ENCODE data around the gene KLC1. TPM values are rescaled to one million over a fixed set of nuclear protein-coding genes. Genes with fewer than 3 reads are reported as not detected.

KLC1 gene
- total and polyA plus RNA-seq, 2 of the 8 experiments (the other 6 are each of a cell fraction or from before 2014, with no cell fraction given), result 84.6 to 134 TPM

DNA sequence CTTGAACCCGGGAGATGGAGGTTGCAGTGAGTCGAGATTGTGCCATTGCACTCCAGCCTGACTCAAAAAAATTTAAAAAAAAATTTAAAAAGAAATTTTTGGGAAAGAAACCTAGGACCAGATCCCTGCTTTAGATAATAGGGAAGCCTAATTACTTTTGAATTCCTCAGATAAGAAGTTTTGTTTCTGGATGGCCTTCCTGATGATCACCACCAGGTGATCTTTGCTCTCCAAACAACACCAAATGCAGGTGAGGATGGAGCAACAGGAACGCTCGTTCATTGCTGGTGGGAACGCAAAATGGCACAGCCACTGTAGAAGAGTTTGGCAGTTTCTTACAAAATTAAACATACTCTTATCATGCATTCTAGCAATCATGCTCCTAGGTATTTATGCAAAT, 28.5 kb upstream of the KLC1 start:
- Histone ChIP-seq H3K4me3 (ENCODE audit: extremely low read depth in 1 of 4, insufficient read depth in 2 of 4, low read depth in 3 of 4, low read length in 4 of 4) (no peak overlapping the region), H2AFZ (ENCODE audit: low read length) (no peak overlapping the region), H3K23ac (ENCODE audit: insufficient read length) (no peak overlapping the region), H3K4me2 (ENCODE audit: insufficient read depth in 1 of 2, low read depth in 2 of 2, low read length in 2 of 2) (no peak overlapping the region), H3K9ac (replicated peaks in 1 of 4; ENCODE audit: extremely low read depth in 1 of 4, low read depth in 3 of 4, low read length in 3 of 4) (no peak overlapping the region), H3K18ac (ENCODE audit: extremely low read depth, low read length) (no peak overlapping the region), H2BK12ac (ENCODE audit: low read depth, low read length) (no peak overlapping the region), H3K4me1 (replicated peaks in 1 of 4; ENCODE audit: control insufficient read depth in 3 of 4, insufficient read depth in 4 of 4, low read length in 3 of 4) (no peaks in the 10 kb centered on the region), H3K36me3 (ENCODE audit: control insufficient read depth in 2 of 4, insufficient read depth in 4 of 4, low read length in 3 of 4) (no peaks in the 10 kb centered on the region), H4K91ac (replicated peaks; ENCODE audit: insufficient read length, low read length) (no peak overlapping the region), H2AK5ac (ENCODE audit: low read depth, low read length) (no peak overlapping the region), H3K79me2 (ENCODE audit: control insufficient read depth in 1 of 2, insufficient read depth in 2 of 2, low read length in 2 of 2) (no peaks in the 10 kb centered on the region), H3K27me3 (replicated peaks in 1 of 4; ENCODE audit: control insufficient read depth in 3 of 4, extremely low read depth in 1 of 4, insufficient read depth in 3 of 4, low read length in 3 of 4) (no peaks in the 10 kb centered on the region), H3K27ac (ENCODE audit: low read depth, low read length) (no peak overlapping the region), H3K79me1 (ENCODE audit: low read depth, low read length) (no peaks in the 10 kb centered on the region), H2BK15ac (ENCODE audit: low read length) (no peak overlapping the region), H4K5ac (ENCODE audit: insufficient read length, low read depth, low read length) (no peak overlapping the region), H3K23me2 (ENCODE audit: low read depth, low read length) (no peaks in the 10 kb centered on the region), H2BK20ac (ENCODE audit: low read length) (no peak overlapping the region), H2BK120ac (replicated peaks; ENCODE audit: low read depth, low read length) (no peak overlapping the region), H3K4ac (replicated peaks; ENCODE audit: insufficient read length, low read depth, low read length) (no peak overlapping the region), H3K56ac (replicated peaks; ENCODE audit: insufficient read length, low read depth, low read length) (no peak overlapping the region), H3K14ac (ENCODE audit: insufficient read length) (no peak overlapping the region), H4K8ac (ENCODE audit: extremely low read depth, insufficient read depth, low read length) (no peak overlapping the region), H3K9me3 (ENCODE audit: insufficient read depth in 2 of 2, low read depth in 1 of 2, low read length in 1 of 2) (no peaks in the 10 kb centered on the region), H2BK5ac (ENCODE audit: low read depth, low read length) (no peak overlapping the region), H4K20me1 (replicated peaks in 1 of 2; ENCODE audit: control insufficient read depth in 1 of 2, insufficient read depth in 2 of 2, low read length in 2 of 2) (no peaks in the 10 kb centered on the region)
- DNase-seq (ENCODE audit: low read depth in 1 of 2, low spot score in 2 of 2) (no peak), FAIRE-seq (no peak)
- POLR2A ChIA-PET (ENCODE audit: partially characterized antibody), result interaction anchor here (0.7 kb wide), 1 partner anchor 79 kb away, joined by 3 read pairs; no protein-coding TSS in a partner anchor
- CTCF ChIA-PET (ENCODE audit: partially characterized antibody), result no interaction called here
- TF ChIP-seq, protein P1, sequence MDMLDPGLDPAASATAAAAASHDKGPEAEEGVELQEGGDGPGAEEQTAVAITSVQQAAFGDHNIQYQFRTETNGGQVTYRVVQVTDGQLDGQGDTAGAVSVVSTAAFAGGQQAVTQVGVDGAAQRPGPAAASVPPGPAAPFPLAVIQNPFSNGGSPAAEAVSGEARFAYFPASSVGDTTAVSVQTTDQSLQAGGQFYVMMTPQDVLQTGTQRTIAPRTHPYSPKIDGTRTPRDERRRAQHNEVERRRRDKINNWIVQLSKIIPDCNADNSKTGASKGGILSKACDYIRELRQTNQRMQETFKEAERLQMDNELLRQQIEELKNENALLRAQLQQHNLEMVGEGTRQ (IDR thresholded peaks at IDR 0.05; ENCODE audit: low read length), result no peak
- TF ChIP-seq POU5F1 (IDR thresholded peaks at IDR 0.05; ENCODE audit: low read depth, low read length), result no peak
- TF ChIP-seq RBBP5 (IDR thresholded peaks at IDR 0.05; ENCODE audit: borderline replicate concordance, low read depth, low read length), result no peak
- TF ChIP-seq, protein P2, sequence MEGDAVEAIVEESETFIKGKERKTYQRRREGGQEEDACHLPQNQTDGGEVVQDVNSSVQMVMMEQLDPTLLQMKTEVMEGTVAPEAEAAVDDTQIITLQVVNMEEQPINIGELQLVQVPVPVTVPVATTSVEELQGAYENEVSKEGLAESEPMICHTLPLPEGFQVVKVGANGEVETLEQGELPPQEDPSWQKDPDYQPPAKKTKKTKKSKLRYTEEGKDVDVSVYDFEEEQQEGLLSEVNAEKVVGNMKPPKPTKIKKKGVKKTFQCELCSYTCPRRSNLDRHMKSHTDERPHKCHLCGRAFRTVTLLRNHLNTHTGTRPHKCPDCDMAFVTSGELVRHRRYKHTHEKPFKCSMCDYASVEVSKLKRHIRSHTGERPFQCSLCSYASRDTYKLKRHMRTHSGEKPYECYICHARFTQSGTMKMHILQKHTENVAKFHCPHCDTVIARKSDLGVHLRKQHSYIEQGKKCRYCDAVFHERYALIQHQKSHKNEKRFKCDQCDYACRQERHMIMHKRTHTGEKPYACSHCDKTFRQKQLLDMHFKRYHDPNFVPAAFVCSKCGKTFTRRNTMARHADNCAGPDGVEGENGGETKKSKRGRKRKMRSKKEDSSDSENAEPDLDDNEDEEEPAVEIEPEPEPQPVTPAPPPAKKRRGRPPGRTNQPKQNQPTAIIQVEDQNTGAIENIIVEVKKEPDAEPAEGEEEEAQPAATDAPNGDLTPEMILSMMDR (IDR thresholded peaks at IDR 0.05; ENCODE audit: control extremely low read depth in 1 of 3, insufficient read depth in 1 of 3, low read depth in 1 of 3, low read length in 3 of 3), result no peak
- WGBS, 2 experiments (ENCODE audit: extremely low coverage in 1 of 2, insufficient coverage in 1 of 2, insufficient read length in 1 of 2, insufficient replicate concordance in 2 of 2, low coverage in 1 of 2, low lambda C conversion rate in 2 of 2, missing lambda C conversion rate in 1 of 2), result 97% methylated on average over 5 of the region's 5 CpGs; no CpG with 5 or more reads in 1 of the 2 experiments
